Measurements from ENCODE around the gene TRABD2A.

TRABD2A gene

DNA sequence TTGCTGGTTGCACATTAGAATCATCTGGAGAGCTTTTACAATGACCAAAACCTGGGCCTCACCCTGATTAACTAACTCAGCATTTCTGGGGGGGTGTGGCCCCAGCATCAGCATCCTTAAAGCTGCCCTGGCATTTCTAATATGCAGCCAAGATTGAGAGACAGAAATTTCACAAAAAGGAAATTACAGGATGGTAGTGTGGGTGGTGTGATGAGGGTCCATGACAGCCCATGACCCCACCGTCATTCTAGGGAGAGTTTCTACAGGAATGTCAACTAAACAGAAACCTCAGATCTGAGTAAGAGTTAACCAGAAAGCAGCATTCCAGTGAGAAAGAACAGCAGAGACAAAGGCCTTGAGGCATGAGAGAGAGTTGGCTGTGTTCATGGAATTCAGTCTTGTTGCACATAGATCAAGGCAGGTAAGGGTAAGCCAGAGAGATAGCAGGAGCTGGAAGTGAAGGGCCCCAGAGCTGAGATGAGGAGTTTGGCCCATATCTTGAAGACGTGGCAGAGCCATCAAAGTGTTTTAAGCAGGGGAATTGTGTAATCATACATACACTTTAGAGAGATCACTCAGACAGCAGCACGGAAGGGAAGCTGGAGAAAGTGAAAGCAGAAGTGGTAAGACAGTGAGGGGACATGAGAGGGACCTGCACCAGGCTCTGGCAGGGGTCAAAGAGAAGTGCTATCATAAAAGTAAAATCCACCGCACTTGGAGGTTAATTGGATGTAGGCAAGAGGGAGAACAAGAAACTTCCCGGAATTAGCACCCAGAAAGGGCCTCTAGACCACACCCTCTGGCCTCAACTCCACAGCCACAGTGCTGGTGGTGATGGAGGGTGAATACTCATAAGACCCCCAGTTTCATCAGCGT is 7.8 kb upstream of the TRABD2A start:
- no peaks in the 10 kb centered on the region for H3K9me3 ChIP-seq (ENCODE audit: low read depth, low read length)
- no peak overlapping the region for H3K9ac ChIP-seq (ENCODE audit: insufficient read length)
- TF ChIP-seq EZH2 (IDR thresholded peaks at IDR 0.05) (no peak), POLR2AphosphoS5 (IDR thresholded peaks at IDR 0.05; ENCODE audit: borderline replicate concordance, low read depth, low read length) (no peak), FOXP2 (optimal IDR thresholded peaks at IDR 0.05; ENCODE audit: control extremely low read depth, extremely low read length, insufficient read depth) (no peak)
- H3K36me3 ChIP-seq (ENCODE audit: insufficient read depth, low read length), result no peaks in the 10 kb centered on the region
- no peak for DNase-seq (ENCODE audit: low read depth, low spot score)
- H3K4me3 ChIP-seq, result peak overlapping the region; percentile 5; the same call in 1 of the 2 replicates
- H3K27ac ChIP-seq, result no peak overlapping the region

DNA sequence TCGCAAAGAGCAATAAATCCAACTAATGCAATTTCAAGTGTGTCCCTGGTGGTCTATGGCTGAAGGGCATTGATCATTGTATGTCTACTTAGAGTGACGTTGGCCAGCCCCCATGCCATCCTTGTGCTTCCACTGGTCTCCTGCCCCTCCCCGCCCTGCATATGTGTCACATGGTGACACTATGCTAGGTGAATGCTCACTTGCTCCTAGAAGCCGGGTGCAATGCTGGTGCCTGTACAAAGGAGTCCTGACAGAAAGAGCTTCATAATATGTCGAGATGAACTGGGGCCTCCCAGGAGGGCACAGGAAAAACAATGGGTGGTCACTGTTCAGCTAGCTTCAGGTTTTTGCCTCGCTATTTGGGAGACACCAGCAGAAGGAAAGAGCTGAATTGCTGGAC is 5.9 kb upstream of the TRABD2A start:
- Histone ChIP-seq H3K36me3 (ENCODE audit: insufficient read depth, low read length) (no peaks in the 10 kb centered on the region), H3K9ac (ENCODE audit: insufficient read length) (no peak overlapping the region), H3K9me3 (ENCODE audit: low read depth, low read length) (no peaks in the 10 kb centered on the region), H3K27ac (no peak overlapping the region), H3K4me3 (no peak overlapping the region)
- no peak for DNase-seq (ENCODE audit: low read depth, low spot score)
- TF ChIP-seq POLR2AphosphoS5 (IDR thresholded peaks at IDR 0.05; ENCODE audit: borderline replicate concordance, low read depth, low read length), result no peak
- TF ChIP-seq EZH2 (IDR thresholded peaks at IDR 0.05), result no peak
- no peak for TF ChIP-seq FOXP2 (optimal IDR thresholded peaks at IDR 0.05; ENCODE audit: control extremely low read depth, extremely low read length, insufficient read depth)

DNA sequence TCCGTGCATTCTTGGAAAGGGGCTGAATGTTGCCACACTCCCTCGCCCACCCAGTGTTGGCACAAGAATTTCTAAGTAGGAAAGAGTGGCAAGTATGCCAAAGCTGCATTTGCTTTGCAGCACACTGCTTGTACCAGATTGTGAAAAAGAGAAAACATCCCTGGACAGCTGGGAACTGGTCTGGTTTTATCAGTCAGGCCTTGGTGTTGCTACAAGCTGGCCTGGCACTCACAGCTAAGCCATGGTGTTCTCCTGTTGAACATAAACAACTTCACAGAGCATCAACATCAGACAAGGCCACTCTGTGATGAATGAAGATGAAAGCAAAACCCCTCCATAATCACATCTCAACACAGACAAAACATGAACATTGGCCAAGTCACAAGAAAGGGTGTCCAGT is 4.2 kb upstream of the TRABD2A start:
- no peak for TF ChIP-seq EZH2 (IDR thresholded peaks at IDR 0.05)
- TF ChIP-seq POLR2AphosphoS5 (IDR thresholded peaks at IDR 0.05; ENCODE audit: borderline replicate concordance, low read depth, low read length), result no peak
- TF ChIP-seq FOXP2 (optimal IDR thresholded peaks at IDR 0.05; ENCODE audit: control extremely low read depth, extremely low read length, insufficient read depth), result no peak
- H3K4me3 ChIP-seq, result no peak overlapping the region
- no peak overlapping the region for H3K9ac ChIP-seq (ENCODE audit: insufficient read length)
- DNase-seq (ENCODE audit: low read depth, low spot score), result no peak
- H3K27ac ChIP-seq, result no peak overlapping the region
- no peaks in the 10 kb centered on the region for H3K36me3 ChIP-seq (ENCODE audit: insufficient read depth, low read length)
- H3K9me3 ChIP-seq (ENCODE audit: low read depth, low read length), result no peaks in the 10 kb centered on the region

DNA sequence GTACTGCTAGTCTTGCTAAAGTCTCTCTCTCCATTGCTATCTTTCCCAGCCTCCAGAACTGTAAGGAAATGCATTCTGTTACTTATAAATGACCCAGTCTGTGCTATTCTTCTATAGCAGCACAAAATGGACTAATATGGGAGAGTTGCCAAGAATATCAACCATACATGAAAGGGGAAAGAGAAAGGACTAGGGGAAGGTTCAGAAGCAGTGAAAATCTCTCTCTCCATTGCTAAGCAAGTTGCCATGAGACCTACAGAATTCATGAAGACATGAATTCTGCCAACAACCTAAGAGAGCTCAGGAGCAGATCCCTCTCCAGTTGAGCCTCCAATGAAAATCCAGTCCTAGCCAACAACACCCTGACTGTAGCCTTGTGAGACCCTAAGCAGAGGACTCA is 3.6 kb upstream of the TRABD2A start:
- H3K4me3 ChIP-seq, result no peak overlapping the region
- no peak for TF ChIP-seq EZH2 (IDR thresholded peaks at IDR 0.05)
- TF ChIP-seq POLR2AphosphoS5 (IDR thresholded peaks at IDR 0.05; ENCODE audit: borderline replicate concordance, low read depth, low read length), result no peak
- no peak for TF ChIP-seq FOXP2 (optimal IDR thresholded peaks at IDR 0.05; ENCODE audit: control extremely low read depth, extremely low read length, insufficient read depth)
- no peaks in the 10 kb centered on the region for H3K9me3 ChIP-seq (ENCODE audit: low read depth, low read length)
- H3K9ac ChIP-seq (ENCODE audit: insufficient read length), result no peak overlapping the region
- no peak for DNase-seq (ENCODE audit: low read depth, low spot score)
- H3K27ac ChIP-seq, result no peak overlapping the region
- H3K36me3 ChIP-seq (ENCODE audit: insufficient read depth, low read length), result no peaks in the 10 kb centered on the region

DNA sequence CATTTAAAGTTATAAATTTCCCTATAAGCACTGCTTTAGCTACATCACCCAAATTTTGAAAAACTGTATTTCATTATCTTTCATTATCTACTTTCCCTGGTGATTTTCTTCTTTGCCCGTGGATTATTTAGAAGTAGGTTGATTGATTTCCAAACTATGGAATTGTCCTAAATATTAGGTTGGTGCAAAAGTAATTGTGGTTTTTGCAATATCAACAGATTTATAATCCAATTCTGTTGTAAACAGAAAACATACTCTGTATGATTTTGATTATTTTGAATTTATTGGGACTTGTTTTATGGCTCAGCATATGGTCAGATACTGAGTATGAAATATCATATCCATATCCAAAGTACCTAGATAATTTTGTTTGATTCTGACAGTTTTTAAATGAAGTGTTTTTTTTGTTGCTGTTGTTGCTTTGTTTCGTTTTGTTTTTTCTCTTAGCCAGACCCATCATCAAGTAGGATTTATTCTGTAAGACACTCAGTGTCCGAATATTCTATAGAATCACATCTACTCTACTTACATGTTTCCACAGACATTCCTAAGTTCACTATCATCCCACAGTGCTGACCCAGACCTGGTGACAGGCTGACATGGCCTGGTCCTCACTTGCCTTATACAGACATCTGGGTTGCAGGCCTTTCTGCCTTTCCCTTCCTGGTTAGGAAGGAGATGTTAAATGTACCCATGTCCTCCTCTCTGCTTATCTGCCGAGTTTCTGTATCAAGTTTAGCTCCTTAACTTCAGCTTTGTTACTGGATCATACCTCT is 2.1 kb upstream of the TRABD2A start:
- Histone ChIP-seq H3K9ac (ENCODE audit: insufficient read length) (no peak overlapping the region), H3K9me3 (ENCODE audit: low read depth, low read length) (no peaks in the 10 kb centered on the region), H3K27ac (no peak overlapping the region), H3K4me3 (no peak overlapping the region), H3K36me3 (ENCODE audit: insufficient read depth, low read length) (no peaks in the 10 kb centered on the region)
- TF ChIP-seq EZH2 (IDR thresholded peaks at IDR 0.05) (no peak), FOXP2 (optimal IDR thresholded peaks at IDR 0.05; ENCODE audit: control extremely low read depth, extremely low read length, insufficient read depth) (no peak), POLR2AphosphoS5 (IDR thresholded peaks at IDR 0.05; ENCODE audit: borderline replicate concordance, low read depth, low read length) (no peak)
- no peak for DNase-seq (ENCODE audit: low read depth, low spot score)

DNA sequence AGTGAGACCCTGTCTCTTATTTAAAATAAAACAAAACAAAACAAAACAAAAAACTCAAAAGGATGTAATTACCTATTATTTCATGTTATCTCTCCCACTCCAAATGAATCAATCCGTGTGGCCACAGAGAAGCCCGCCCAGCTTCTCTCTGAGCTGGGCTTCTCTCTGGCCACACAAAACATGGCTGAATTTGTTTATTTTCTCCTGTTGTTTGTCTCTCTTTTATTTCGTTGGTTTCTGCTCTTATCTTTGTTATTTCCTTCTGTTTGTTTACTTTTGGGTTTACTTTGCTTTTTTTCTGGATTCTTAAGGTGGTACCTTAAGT is 1.5 kb upstream of the TRABD2A start:
- Histone ChIP-seq H3K36me3 (ENCODE audit: insufficient read depth, low read length) (no peaks in the 10 kb centered on the region), H3K27ac (no peak overlapping the region), H3K9me3 (ENCODE audit: low read depth, low read length) (no peaks in the 10 kb centered on the region), H3K9ac (ENCODE audit: insufficient read length) (no peak overlapping the region), H3K4me3 (peak overlapping the region; percentile 71; the same call in 1 of the 2 replicates)
- DNase-seq (ENCODE audit: low read depth, low spot score), result no peak
- no peak for TF ChIP-seq FOXP2 (optimal IDR thresholded peaks at IDR 0.05; ENCODE audit: control extremely low read depth, extremely low read length, insufficient read depth)
- no peak for TF ChIP-seq EZH2 (IDR thresholded peaks at IDR 0.05)
- TF ChIP-seq POLR2AphosphoS5 (IDR thresholded peaks at IDR 0.05; ENCODE audit: borderline replicate concordance, low read depth, low read length), result no peak

DNA sequence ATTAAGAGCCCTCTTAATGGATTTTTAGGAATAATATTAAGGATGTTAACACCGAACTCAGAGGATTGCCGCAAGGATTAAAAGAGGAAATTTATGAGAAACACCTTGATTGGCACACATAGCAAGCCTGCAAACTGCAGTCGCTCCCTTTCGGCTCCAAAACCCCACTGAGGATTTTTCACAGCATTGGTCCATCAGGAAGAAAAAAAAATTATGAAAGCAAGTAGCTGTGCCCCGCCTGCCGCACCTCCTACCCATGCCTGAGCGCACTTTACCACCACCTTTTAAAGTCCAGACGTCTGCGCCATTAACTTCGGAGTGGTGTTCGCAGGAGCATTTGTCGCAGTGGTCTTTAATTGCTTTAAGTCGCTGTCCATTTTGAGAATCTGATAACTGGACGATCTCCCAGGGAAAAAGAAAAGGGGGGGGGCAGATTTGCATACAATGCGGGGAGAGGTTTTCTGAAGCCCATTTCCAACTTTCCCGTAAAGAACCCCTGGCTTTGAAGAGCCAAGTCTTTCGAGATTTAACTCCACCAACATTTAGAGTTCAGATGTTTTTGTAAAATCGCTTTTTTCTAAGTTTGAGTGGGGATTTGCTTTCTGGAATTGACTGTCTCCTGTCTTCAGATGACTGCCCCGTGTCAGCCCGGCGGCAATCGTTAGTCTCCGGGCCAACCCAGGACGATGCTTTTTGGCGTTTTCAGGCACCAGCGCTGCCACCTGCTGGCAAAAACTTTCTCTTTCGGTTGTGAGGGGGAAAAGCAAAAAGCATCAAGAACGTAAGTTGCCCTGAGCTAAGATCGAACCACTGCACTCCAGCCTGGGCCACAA is 913 bp upstream of the TRABD2A start:
- no peak for DNase-seq (ENCODE audit: low read depth, low spot score)
- H3K27ac ChIP-seq, result no peak overlapping the region
- no peak overlapping the region for H3K9ac ChIP-seq (ENCODE audit: insufficient read length)

DNA sequence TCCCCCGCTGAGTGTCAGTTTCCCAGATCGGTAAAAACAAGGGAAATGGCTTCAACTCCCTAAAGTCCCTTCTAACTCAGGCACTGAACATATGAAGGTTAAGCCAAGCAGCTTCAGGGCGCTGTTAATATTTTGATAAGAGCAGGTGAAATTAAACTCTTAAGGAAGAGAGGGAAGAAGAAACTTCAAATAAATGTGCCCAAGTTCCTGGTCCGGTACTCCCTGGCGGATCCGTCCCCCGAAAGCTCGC is 564 bp downstream of the TRABD2A start:
- Histone ChIP-seq H3K4me3 (peak overlapping the region; percentile 71), H3K9ac (ENCODE audit: insufficient read length) (no peak overlapping the region), H3K9me3 (ENCODE audit: low read depth, low read length) (no peaks in the 10 kb centered on the region), H3K36me3 (ENCODE audit: insufficient read depth, low read length) (no peaks in the 10 kb centered on the region), H3K27ac (no peak overlapping the region)
- no peak for TF ChIP-seq POLR2AphosphoS5 (IDR thresholded peaks at IDR 0.05; ENCODE audit: borderline replicate concordance, low read depth, low read length)
- TF ChIP-seq FOXP2 (optimal IDR thresholded peaks at IDR 0.05; ENCODE audit: control extremely low read depth, extremely low read length, insufficient read depth), result no peak
- TF ChIP-seq EZH2 (IDR thresholded peaks at IDR 0.05), result no peak
- DNase-seq (ENCODE audit: low read depth, low spot score), result no peak

More for the DNA sequence above, 913 bp upstream of the TRABD2A start:
- Histone ChIP-seq H3K4me3 (peak overlapping the region; percentile 71), H3K9me3 (ENCODE audit: low read depth, low read length) (no peaks in the 10 kb centered on the region), H3K36me3 (ENCODE audit: insufficient read depth, low read length) (no peaks in the 10 kb centered on the region)
- TF ChIP-seq FOXP2 (optimal IDR thresholded peaks at IDR 0.05; ENCODE audit: control extremely low read depth, extremely low read length, insufficient read depth) (no peak), EZH2 (IDR thresholded peaks at IDR 0.05) (no peak)
